HCT116 (cell line): ENCODE data around the gene PIH1D1.

Experiments
- ELF1 ChIP-seq: IDR thresholded peaks from 2 replicates; pipeline ENCODE4 v1.6.1; 2012; ENCODE audit warnings: low read depth, borderline replicate concordance
- EZH2 ChIP-seq: fragments of 200-600 bp; sonication (generic); IDR thresholded peaks from 2 replicates; pipeline ENCODE4 v1.6.1; 2017; ENCODE audit warnings: antibody characterized with exemption, mixed run types
- MAX ChIP-seq: IDR thresholded peaks from 2 replicates; pipeline ENCODE4 v1.6.1; 2012
- POLR2A ChIP-seq: IDR thresholded peaks from 2 replicates; pipeline ENCODE4 v1.7.0; 2011; ENCODE audit warnings: borderline replicate concordance; ENCODE audit not compliant: insufficient read depth, insufficient read length; ENCODE audit errors: extremely low read depth
- YY1 ChIP-seq: IDR thresholded peaks from 2 replicates; pipeline ENCODE4 v1.6.1; 2011; ENCODE audit warnings: low read length, low read depth, moderate library complexity, mild to moderate bottlenecking; ENCODE audit not compliant: insufficient replicate concordance; ENCODE audit errors: extremely low read depth
- TF ChIP-seq, protein P1 (sequence below): IDR thresholded peaks from 2 replicates; pipeline ENCODE4 v1.6.1; 2012; ENCODE audit warnings: low read depth
- TF ChIP-seq, protein P2 (sequence below), 3 experiments: fragments of 200-600 bp in 1 of 3; sonication (generic) in 1 of 3; IDR thresholded peaks in 2 of 3; conservative IDR thresholded peaks in 1 of 3; 2 replicates each; pipeline ENCODE4 v1.5.1; 2012 to 2017; ENCODE audit warnings: low read depth in 2 of 3, low read length in 2 of 3, antibody characterized with exemption in 1 of 3, borderline replicate concordance in 1 of 3, control low read depth in 1 of 3, mild to moderate bottlenecking in 1 of 3, mixed read lengths in 1 of 3, mixed run types in 1 of 3, moderate library complexity in 1 of 3; ENCODE audit not compliant: insufficient read depth in 1 of 3

GRCh38 chr19:49422407-49423070, 29.1 kb downstream of the PIH1D1 start:
- no peak for TF ChIP-seq ELF1
- TF ChIP-seq, protein P1, sequence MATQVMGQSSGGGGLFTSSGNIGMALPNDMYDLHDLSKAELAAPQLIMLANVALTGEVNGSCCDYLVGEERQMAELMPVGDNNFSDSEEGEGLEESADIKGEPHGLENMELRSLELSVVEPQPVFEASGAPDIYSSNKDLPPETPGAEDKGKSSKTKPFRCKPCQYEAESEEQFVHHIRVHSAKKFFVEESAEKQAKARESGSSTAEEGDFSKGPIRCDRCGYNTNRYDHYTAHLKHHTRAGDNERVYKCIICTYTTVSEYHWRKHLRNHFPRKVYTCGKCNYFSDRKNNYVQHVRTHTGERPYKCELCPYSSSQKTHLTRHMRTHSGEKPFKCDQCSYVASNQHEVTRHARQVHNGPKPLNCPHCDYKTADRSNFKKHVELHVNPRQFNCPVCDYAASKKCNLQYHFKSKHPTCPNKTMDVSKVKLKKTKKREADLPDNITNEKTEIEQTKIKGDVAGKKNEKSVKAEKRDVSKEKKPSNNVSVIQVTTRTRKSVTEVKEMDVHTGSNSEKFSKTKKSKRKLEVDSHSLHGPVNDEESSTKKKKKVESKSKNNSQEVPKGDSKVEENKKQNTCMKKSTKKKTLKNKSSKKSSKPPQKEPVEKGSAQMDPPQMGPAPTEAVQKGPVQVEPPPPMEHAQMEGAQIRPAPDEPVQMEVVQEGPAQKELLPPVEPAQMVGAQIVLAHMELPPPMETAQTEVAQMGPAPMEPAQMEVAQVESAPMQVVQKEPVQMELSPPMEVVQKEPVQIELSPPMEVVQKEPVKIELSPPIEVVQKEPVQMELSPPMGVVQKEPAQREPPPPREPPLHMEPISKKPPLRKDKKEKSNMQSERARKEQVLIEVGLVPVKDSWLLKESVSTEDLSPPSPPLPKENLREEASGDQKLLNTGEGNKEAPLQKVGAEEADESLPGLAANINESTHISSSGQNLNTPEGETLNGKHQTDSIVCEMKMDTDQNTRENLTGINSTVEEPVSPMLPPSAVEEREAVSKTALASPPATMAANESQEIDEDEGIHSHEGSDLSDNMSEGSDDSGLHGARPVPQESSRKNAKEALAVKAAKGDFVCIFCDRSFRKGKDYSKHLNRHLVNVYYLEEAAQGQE = no peak
- TF ChIP-seq POLR2A = no peak
- TF ChIP-seq, protein P2, sequence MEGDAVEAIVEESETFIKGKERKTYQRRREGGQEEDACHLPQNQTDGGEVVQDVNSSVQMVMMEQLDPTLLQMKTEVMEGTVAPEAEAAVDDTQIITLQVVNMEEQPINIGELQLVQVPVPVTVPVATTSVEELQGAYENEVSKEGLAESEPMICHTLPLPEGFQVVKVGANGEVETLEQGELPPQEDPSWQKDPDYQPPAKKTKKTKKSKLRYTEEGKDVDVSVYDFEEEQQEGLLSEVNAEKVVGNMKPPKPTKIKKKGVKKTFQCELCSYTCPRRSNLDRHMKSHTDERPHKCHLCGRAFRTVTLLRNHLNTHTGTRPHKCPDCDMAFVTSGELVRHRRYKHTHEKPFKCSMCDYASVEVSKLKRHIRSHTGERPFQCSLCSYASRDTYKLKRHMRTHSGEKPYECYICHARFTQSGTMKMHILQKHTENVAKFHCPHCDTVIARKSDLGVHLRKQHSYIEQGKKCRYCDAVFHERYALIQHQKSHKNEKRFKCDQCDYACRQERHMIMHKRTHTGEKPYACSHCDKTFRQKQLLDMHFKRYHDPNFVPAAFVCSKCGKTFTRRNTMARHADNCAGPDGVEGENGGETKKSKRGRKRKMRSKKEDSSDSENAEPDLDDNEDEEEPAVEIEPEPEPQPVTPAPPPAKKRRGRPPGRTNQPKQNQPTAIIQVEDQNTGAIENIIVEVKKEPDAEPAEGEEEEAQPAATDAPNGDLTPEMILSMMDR (IDR thresholded peaks at IDR 0.05 in 2 of 3, conservative IDR thresholded peaks at IDR 0.05 in 1 of 3; ENCODE audit: borderline replicate concordance in 1 of 3, insufficient read depth in 1 of 3, low read depth in 2 of 3, low read length in 2 of 3) = no peak
- no peak for TF ChIP-seq YY1
- TF ChIP-seq MAX = no peak
- no peak for TF ChIP-seq EZH2
